ENCODE results near the gene RGS9. TPM values are rescaled to one million over a fixed set of nuclear protein-coding genes. Genes with fewer than 3 reads are reported as not detected.

The RGS9 gene
- total and polyA plus RNA-seq, 2 of the 13 experiments (the other 11 are each of a cell fraction or from before 2014, with no cell fraction given) = 0.44 to 0.74 TPM

GRCh38 chr17:65154770-65155589 is 17.8 kb downstream of the RGS9 start (continued):
- TF ChIP-seq ZBTB43 (CRISPR knock-in tag; conservative IDR thresholded peaks at IDR 0.05) = no peak

DNA sequence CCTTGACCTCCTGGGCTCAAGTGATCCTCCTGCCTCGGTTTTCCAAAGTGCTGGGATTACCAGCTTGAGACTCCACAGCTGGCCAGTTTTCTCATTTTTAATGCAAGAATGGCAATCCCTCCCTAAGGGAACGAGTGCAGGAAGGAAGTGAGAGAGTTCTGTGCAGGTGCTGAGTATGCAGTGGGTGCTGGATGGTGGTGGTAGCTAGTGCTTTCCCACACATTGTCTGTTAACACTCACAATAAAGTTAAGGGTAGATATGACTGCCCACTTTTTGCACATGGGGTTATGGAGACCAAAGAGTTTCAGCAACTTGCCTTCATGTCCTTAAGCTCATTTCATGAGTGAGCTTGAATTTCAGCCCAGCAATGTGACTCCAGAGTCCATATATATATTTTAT is 18.5 kb downstream of the RGS9 start:
- POLR2A ChIA-PET = no interaction called here
- no peak for ATAC-seq
- Histone ChIP-seq H3K4me1 (ENCODE audit: insufficient read depth, low read length) (no peaks in the 10 kb centered on the region), H3K79me2 (ENCODE audit: insufficient read depth, low read length) (no peaks in the 10 kb centered on the region), H2AFZ (ENCODE audit: low read length) (no peak overlapping the region), H3K27ac (ENCODE audit: extremely low read length, insufficient read depth, low read length) (no peak overlapping the region), H3K4me2 (ENCODE audit: low read depth, low read length) (no peak overlapping the region), H3K9ac (ENCODE audit: insufficient read depth, low read depth, low read length) (no peak overlapping the region), H3K4me3 (replicated peaks in 1 of 3; ENCODE audit: insufficient read depth in 1 of 3, low read depth in 2 of 3, low read length in 3 of 3) (no peak overlapping the region), H3K36me3 (replicated peaks in 1 of 2; ENCODE audit: control insufficient read depth in 1 of 2, insufficient read depth in 2 of 2, low read length in 2 of 2) (no peaks in the 10 kb centered on the region), H3K27me3 (ENCODE audit: control insufficient read depth in 1 of 2, insufficient read depth in 2 of 2, low read length in 2 of 2) (peaks cover 5 to 56% of the 10 kb centered on the region in 2 experiments; a peak in 4 of 5 replicates), H4K20me1 (ENCODE audit: insufficient read depth, low read length) (no peaks in the 10 kb centered on the region), H3K9me3 (ENCODE audit: low read length) (no peaks in the 10 kb centered on the region)
- WGBS (ENCODE audit: low lambda C conversion rate) = 5% methylated on average over 2 of the region's 2 CpGs
- CTCF ChIA-PET (ENCODE audit: low intra/inter-chr PET ratio, low total read pairs) = no interaction called here
- DNase-seq (ENCODE audit: low spot score) = no peak
- no peak for FAIRE-seq
- in situ Hi-C loops (cut with HindIII; ENCODE audit: extremely low pct_ligation_motif_present, low pct_unique_long_range_greater_than_20kb) = no loop called here
- TF ChIP-seq, protein P1, sequence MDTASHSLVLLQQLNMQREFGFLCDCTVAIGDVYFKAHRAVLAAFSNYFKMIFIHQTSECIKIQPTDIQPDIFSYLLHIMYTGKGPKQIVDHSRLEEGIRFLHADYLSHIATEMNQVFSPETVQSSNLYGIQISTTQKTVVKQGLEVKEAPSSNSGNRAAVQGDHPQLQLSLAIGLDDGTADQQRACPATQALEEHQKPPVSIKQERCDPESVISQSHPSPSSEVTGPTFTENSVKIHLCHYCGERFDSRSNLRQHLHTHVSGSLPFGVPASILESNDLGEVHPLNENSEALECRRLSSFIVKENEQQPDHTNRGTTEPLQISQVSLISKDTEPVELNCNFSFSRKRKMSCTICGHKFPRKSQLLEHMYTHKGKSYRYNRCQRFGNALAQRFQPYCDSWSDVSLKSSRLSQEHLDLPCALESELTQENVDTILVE (CRISPR knock-in tag; IDR thresholded peaks at IDR 0.05) = no peak
- no peak for TF ChIP-seq ZNF891 (CRISPR knock-in tag; IDR thresholded peaks at IDR 0.05)
- TF ChIP-seq KLF15 (CRISPR knock-in tag; IDR thresholded peaks at IDR 0.05; ENCODE audit: borderline replicate concordance) = no peak
- TF ChIP-seq FOSL2 (CRISPR knock-in tag; IDR thresholded peaks at IDR 0.05) = no peak
- no peak for TF ChIP-seq ZNF326 (CRISPR knock-in tag; IDR thresholded peaks at IDR 0.05; ENCODE audit: borderline replicate concordance)
- TF ChIP-seq ZSCAN12 (CRISPR knock-in tag; IDR thresholded peaks at IDR 0.05) = no peak
- TF ChIP-seq ZNF292 (CRISPR knock-in tag; IDR thresholded peaks at IDR 0.05; ENCODE audit: borderline replicate concordance, low read depth) = no peak
- TF ChIP-seq ZSCAN30 (CRISPR knock-in tag; IDR thresholded peaks at IDR 0.05) = no peak
- TF ChIP-seq HDAC2 (CRISPR knock-in tag; IDR thresholded peaks at IDR 0.05) = no peak
- no peak for TF ChIP-seq ZFP1 (CRISPR knock-in tag; IDR thresholded peaks at IDR 0.05)
- no peak for TF ChIP-seq NFRKB (IDR thresholded peaks at IDR 0.05)
- no peak for TF ChIP-seq RBAK (CRISPR knock-in tag; IDR thresholded peaks at IDR 0.05)
- TF ChIP-seq RFXAP (CRISPR knock-in tag; IDR thresholded peaks at IDR 0.05; ENCODE audit: borderline replicate concordance) = no peak
- no peak for TF ChIP-seq ZNF543 (CRISPR knock-in tag; IDR thresholded peaks at IDR 0.05)
- no TSS peak for BruUV-seq (replicated peaks)
- intact Hi-C loops (cut with micrococcal nuclease; ENCODE audit: unreplicated experiment) = no loop called here

All from HepG2 (cell line).